ENCODE data around the gene LTB4R2. TPM values are rescaled to one million over a fixed set of nuclear protein-coding genes. Genes with fewer than 3 reads are reported as not detected.

Gene LTB4R2
- 2.6 and 5.0 TPM in 2 replicates for total RNA-seq

GRCh38 chr14:24309538-24310264, at the start of gene LTB4R2:
TSS of gene LTB4R2 (plus strand) at chr14:24310140. CDS start at chr14:24310665, 525 bp downstream.

GRCh38 chr14:24262821-24263733, 46.9 kb upstream of the LTB4R2 start, which contains the start of gene TGM1:
TSS of gene TGM1 (minus strand) at chr14:24263177. CDS start at chr14:24262352, 825 bp downstream.

GRCh38 chr14:24271134-24271833, 38.7 kb upstream of the LTB4R2 start, which contains the start of gene RABGGTA:
TSS of gene RABGGTA (minus strand) at chr14:24271597. CDS start at chr14:24271115, 482 bp downstream.

GRCh38 chr14:24299255-24300191, 10.4 kb upstream of the LTB4R2 start, which contains the start of the genes DHRS1 and NOP9:
TSS of gene DHRS1 (minus strand) at chr14:24299780. CDS start at chr14:24299106, 674 bp downstream.
TSS of gene NOP9 (plus strand) at chr14:24299850. CDS start at chr14:24299955, 105 bp downstream.

GRCh38 chr14:24307575-24308341, 2.2 kb upstream of the LTB4R2 start, which contains the start of gene CIDEB:
TSS of gene CIDEB (minus strand) at chr14:24307977. CDS start at chr14:24307858, 119 bp downstream.

GRCh38 chr14:24310646-24311604, 985 bp downstream of the LTB4R2 start, which contains the start of gene LTB4R:
TSS of gene LTB4R (plus strand) at chr14:24311502. CDS start at chr14:24315652, 4,150 bp downstream.

GRCh38 chr14:24334431-24335291, 24.7 kb downstream of the LTB4R2 start, which contains the start of gene ADCY4:
TSS of gene ADCY4 (minus strand) at chr14:24335071. CDS start at chr14:24334652, 419 bp downstream.

GRCh38 chr14:24339284-24340151, 29.6 kb downstream of the LTB4R2 start, which contains the start of gene RIPK3:
TSS of gene RIPK3 (minus strand) at chr14:24339991. CDS start at chr14:24339826, 165 bp downstream.

Other genes with a start within 250 kb of the LTB4R2 start
- gene CPNE6, start 238.6 kb upstream of the LTB4R2 start, total RNA-seq: not detected in 2 replicates
- gene PCK2, start 215.8 kb upstream of the LTB4R2 start, total RNA-seq: 10.4 and 21.4 TPM in 2 replicates
- gene DCAF11, start 195.4 kb upstream of the LTB4R2 start, total RNA-seq: 43.5 and 91.6 TPM in 2 replicates
- gene NRL, start 195.2 kb upstream of the LTB4R2 start, total RNA-seq: 0.32 and 0.76 TPM in 2 replicates
- gene FITM1, start 179.5 kb upstream of the LTB4R2 start, total RNA-seq: under 0.01 TPM in 1 of 2 replicates, not detected in the other
- 105 and 223 TPM in 2 replicates for gene PSME1, start 173.9 kb upstream of the LTB4R2 start, total RNA-seq
- 30.5 and 34.3 TPM in 2 replicates for gene EMC9, start 168.5 kb upstream of the LTB4R2 start, total RNA-seq
- gene PSME2, start 163.5 kb upstream of the LTB4R2 start, total RNA-seq: 88.0 and 158 TPM in 2 replicates
- gene RNF31, start 162.6 kb upstream of the LTB4R2 start, total RNA-seq: 37.4 and 47.7 TPM in 2 replicates
- 36.4 and 131 TPM in 2 replicates for gene IRF9, start 148.9 kb upstream of the LTB4R2 start, total RNA-seq
- 2.6 and 13.4 TPM in 2 replicates for gene REC8, start 138.1 kb upstream of the LTB4R2 start, total RNA-seq
- gene IPO4, start 121.3 kb upstream of the LTB4R2 start, total RNA-seq: 33.1 and 43.2 TPM in 2 replicates
- 48.7 and 71.6 TPM in 2 replicates for gene TM9SF1, start 114.7 kb upstream of the LTB4R2 start, total RNA-seq
- not detected in 2 replicates for gene TSSK4, start 104.4 kb upstream of the LTB4R2 start, total RNA-seq
- 28.3 and 54.1 TPM in 2 replicates for gene CHMP4A, start 96.7 kb upstream of the LTB4R2 start, total RNA-seq
- 16.9 and 28.1 TPM in 2 replicates for gene MDP1, start 94.1 kb upstream of the LTB4R2 start, total RNA-seq
- 201 and 492 TPM in 2 replicates for gene NEDD8, start 77.8 kb upstream of the LTB4R2 start, total RNA-seq
- 81.2 and 135 TPM in 2 replicates for gene GMPR2, start 77.2 kb upstream of the LTB4R2 start, total RNA-seq
- gene TINF2, start 67.5 kb upstream of the LTB4R2 start, total RNA-seq: 58.2 and 60.7 TPM in 2 replicates
- 0.65 and 0.91 TPM in 2 replicates for gene TGM1, start 47.0 kb upstream of the LTB4R2 start, total RNA-seq
- gene RABGGTA, start 38.5 kb upstream of the LTB4R2 start, total RNA-seq: 13.2 and 27.3 TPM in 2 replicates
- 3.6 and 19.0 TPM in 2 replicates for gene DHRS1, start 10.4 kb upstream of the LTB4R2 start, total RNA-seq
- 22.4 and 26.6 TPM in 2 replicates for gene NOP9, start 10.3 kb upstream of the LTB4R2 start, total RNA-seq
- gene CIDEB, start 2.2 kb upstream of the LTB4R2 start, total RNA-seq: 0.32 and 3.2 TPM in 2 replicates
- gene LTB4R, start 1.4 kb downstream of the LTB4R2 start, total RNA-seq: 0.65 and 3.0 TPM in 2 replicates
- 20.1 and 36.6 TPM in 2 replicates for gene ADCY4, start 24.9 kb downstream of the LTB4R2 start, total RNA-seq
- gene RIPK3, start 29.9 kb downstream of the LTB4R2 start, total RNA-seq: 5.5 and 6.7 TPM in 2 replicates
- gene NFATC4, start 58.0 kb downstream of the LTB4R2 start, total RNA-seq: 21.8 and 25.1 TPM in 2 replicates
- gene NYNRIN, start 88.9 kb downstream of the LTB4R2 start, total RNA-seq: 12.2 and 14.3 TPM in 2 replicates
- 0.32 and 0.76 TPM in 2 replicates for gene CBLN3, start 119.5 kb downstream of the LTB4R2 start, total RNA-seq
- gene KHNYN, start 119.8 kb downstream of the LTB4R2 start, total RNA-seq: 62.0 and 71.4 TPM in 2 replicates
- gene SDR39U1, start 132.6 kb downstream of the LTB4R2 start, total RNA-seq: 8.1 and 9.6 TPM in 2 replicates
- gene CMA1, start 198.1 kb downstream of the LTB4R2 start, total RNA-seq: not detected in 2 replicates

All from epithelial cell of umbilical artery (primary cell).